ENCODE data around the gene PLA2G4A. TPM values are rescaled to one million over a fixed set of nuclear protein-coding genes. Genes with fewer than 3 reads are reported as not detected.

The PLA2G4A gene
- total RNA-seq, 1 donor from 2014 or later = 0.72 TPM

DNA sequence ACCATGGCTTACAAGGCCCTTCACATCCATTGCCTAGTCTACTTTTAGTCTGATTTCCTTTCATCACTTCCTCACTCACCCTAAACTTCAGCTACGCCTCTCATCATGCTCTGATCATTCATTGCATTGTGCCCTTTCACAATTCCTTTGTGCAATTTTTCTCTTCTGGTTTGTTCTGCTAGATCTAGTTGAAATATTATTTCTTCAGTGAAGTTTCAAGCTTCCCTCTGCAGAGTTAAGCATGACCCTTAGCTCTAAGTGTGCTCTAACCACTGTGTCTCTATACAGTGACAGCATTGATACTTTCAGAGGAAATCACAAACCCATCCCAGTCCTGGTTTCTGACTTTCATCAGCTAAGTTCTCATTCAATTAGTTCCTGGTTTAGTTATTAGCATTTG, 166.1 kb downstream of the PLA2G4A start:
- no peak for DNase-seq (ENCODE audit: low spot score, unreplicated experiment)
- Mint-ChIP-seq H3K36me3 (ENCODE audit: insufficient read depth) (no peaks in the 10 kb centered on the region), H3K27me3 (peaks cover 16% of the 10 kb centered on the region), H3K27ac (no peak overlapping the region), H3K4me3 (ENCODE audit: low read depth) (no peak overlapping the region), H3K9me3 (ENCODE audit: low read depth) (no peaks in the 10 kb centered on the region), H3K4me1 (ENCODE audit: low read depth) (no peaks in the 10 kb centered on the region)
- TF ChIP-seq, protein P1, sequence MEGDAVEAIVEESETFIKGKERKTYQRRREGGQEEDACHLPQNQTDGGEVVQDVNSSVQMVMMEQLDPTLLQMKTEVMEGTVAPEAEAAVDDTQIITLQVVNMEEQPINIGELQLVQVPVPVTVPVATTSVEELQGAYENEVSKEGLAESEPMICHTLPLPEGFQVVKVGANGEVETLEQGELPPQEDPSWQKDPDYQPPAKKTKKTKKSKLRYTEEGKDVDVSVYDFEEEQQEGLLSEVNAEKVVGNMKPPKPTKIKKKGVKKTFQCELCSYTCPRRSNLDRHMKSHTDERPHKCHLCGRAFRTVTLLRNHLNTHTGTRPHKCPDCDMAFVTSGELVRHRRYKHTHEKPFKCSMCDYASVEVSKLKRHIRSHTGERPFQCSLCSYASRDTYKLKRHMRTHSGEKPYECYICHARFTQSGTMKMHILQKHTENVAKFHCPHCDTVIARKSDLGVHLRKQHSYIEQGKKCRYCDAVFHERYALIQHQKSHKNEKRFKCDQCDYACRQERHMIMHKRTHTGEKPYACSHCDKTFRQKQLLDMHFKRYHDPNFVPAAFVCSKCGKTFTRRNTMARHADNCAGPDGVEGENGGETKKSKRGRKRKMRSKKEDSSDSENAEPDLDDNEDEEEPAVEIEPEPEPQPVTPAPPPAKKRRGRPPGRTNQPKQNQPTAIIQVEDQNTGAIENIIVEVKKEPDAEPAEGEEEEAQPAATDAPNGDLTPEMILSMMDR (IDR thresholded peaks at IDR 0.05; ENCODE audit: unreplicated experiment) = no peak

DNA sequence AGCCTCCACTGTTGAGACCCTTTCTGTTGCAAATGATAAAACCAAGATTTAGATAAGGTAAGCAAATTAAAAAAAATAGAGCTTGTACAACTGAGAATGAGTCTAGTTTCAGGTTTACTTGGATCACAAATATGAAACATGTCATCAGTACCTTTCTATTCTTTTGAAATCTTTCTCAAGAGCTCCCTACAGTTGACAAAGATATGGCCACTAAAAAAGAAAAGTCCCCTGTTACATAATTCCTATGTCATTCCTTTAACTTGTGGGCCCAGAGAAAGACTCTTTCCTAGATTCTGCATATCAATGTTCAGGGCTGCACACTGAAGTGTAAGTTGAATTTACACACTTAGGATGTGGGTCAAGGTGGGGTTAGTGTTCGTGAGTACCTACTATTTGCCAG, 168.1 kb downstream of the PLA2G4A start:
- Mint-ChIP-seq H3K4me1 (ENCODE audit: low read depth) (no peaks in the 10 kb centered on the region), H3K4me3 (ENCODE audit: low read depth) (no peak overlapping the region), H3K9me3 (ENCODE audit: low read depth) (no peaks in the 10 kb centered on the region), H3K27ac (no peak overlapping the region), H3K36me3 (ENCODE audit: insufficient read depth) (no peaks in the 10 kb centered on the region), H3K27me3 (peaks cover 14% of the 10 kb centered on the region)
- DNase-seq (ENCODE audit: low spot score, unreplicated experiment) = no peak
- TF ChIP-seq, protein P1 (IDR thresholded peaks at IDR 0.05; ENCODE audit: unreplicated experiment) = no peak

DNA sequence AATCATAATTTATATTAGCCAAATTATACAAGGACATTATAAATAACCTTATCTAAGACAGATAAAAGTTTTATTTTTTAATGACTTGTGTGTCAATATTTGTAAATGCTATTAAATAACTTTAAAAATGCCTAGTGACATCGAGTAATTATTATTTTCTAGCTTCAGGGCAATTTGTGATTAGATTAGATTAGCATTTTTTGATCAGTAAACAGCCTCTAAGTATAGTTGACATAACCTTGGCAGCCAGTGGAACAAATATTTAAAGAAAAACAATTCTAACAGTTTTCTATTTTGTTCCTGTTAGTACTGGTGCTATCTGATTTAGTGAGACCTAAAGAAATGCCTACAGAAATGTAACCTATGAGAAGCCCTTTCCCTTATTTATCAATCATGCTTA, 169.1 kb downstream of the PLA2G4A start:
- no peak for DNase-seq (ENCODE audit: low spot score, unreplicated experiment)
- H3K9me3 Mint-ChIP-seq (ENCODE audit: low read depth) = peaks cover 5% of the 10 kb centered on the region
- no peak overlapping the region for H3K4me3 Mint-ChIP-seq (ENCODE audit: low read depth)
- H3K27me3 Mint-ChIP-seq = peaks cover 14% of the 10 kb centered on the region
- H3K27ac Mint-ChIP-seq = no peak overlapping the region
- TF ChIP-seq, protein P1 (IDR thresholded peaks at IDR 0.05; ENCODE audit: unreplicated experiment) = no peak
- H3K4me1 Mint-ChIP-seq (ENCODE audit: low read depth) = no peaks in the 10 kb centered on the region
- H3K36me3 Mint-ChIP-seq (ENCODE audit: insufficient read depth) = no peaks in the 10 kb centered on the region

DNA sequence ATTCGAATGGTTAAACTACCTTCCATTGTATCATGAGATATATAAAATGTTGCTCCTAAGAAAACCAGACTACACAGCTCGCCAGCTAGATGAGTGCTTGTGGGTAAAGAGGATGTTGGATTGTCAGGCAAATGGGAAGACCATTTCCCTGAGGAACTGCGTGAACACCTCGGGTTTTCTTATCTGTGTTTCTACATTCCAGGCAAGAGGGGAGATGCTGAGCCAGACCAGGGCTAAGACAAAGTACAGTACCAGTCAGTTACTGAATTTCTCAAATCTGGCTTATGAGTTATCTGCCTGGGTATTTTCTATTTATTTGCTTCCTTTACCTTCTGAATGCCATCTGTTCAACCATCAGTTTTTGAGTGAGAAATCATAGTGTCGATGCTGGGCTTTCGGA, 170.8 kb downstream of the PLA2G4A start:
- no peak for DNase-seq (ENCODE audit: low spot score, unreplicated experiment)
- Mint-ChIP-seq H3K4me3 (ENCODE audit: low read depth) (no peak overlapping the region), H3K4me1 (ENCODE audit: low read depth) (no peaks in the 10 kb centered on the region), H3K9me3 (ENCODE audit: low read depth) (peaks cover 5% of the 10 kb centered on the region), H3K27ac (no peak overlapping the region), H3K36me3 (ENCODE audit: insufficient read depth) (no peaks in the 10 kb centered on the region), H3K27me3 (peaks cover 6% of the 10 kb centered on the region)
- TF ChIP-seq, protein P1 (IDR thresholded peaks at IDR 0.05; ENCODE audit: unreplicated experiment) = no peak

DNA sequence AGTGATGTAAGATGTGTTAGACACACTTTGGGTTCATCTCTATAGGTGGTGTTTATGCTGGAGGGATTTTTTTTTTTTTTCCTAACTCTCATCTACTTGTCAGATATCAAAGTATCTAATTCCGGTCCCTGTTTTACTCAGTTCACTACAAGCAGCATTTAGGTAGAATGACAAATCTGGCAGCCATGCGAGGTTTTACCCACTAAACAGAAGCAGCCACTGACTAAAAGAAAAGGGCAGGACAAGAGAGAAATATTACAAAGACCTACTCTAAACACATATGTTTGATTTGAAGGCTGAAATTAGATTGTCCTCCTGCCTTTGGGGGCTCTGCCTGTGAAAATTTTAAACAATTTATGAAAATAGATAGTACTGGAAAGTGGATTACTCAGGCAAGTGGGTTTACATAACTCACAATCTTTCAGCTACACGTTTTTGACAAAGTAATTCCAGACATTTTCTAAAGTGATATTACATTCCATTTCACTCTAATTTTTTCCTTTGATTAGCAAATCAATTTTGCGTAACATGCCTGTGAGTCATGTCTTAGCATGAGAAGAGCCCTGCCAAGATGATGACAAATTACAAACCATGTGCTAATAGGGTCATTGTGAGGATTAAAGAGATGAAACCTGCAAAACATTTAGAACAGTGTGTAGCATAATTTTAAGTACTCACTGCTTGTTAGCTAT, 172.6 kb downstream of the PLA2G4A start:
- no peak for DNase-seq (ENCODE audit: low spot score, unreplicated experiment)
- no peak overlapping the region for H3K27ac Mint-ChIP-seq

More for the DNA sequence above, 172.6 kb downstream of the PLA2G4A start:
- H3K36me3 Mint-ChIP-seq (ENCODE audit: insufficient read depth) = no peaks in the 10 kb centered on the region
- H3K4me3 Mint-ChIP-seq (ENCODE audit: low read depth) = no peak overlapping the region
- no peaks in the 10 kb centered on the region for H3K4me1 Mint-ChIP-seq (ENCODE audit: low read depth)
- TF ChIP-seq, protein P1 (IDR thresholded peaks at IDR 0.05; ENCODE audit: unreplicated experiment) = no peak
- H3K9me3 Mint-ChIP-seq (ENCODE audit: low read depth) = peaks cover 9% of the 10 kb centered on the region
- H3K27me3 Mint-ChIP-seq = peaks cover 6% of the 10 kb centered on the region
